Endothelial cell of umbilical vein (primary cell): Measurements from ENCODE around the gene VEGFC. TPM values are rescaled to one million over a fixed set of nuclear protein-coding genes. Genes with fewer than 3 reads are reported as not detected.

Experiments
- BruUV-seq: library from RNA; stranded (reverse); fragments of 400-500 nt; replicated peaks from 2 replicates; lab custom pipeline; 2021; lab: Mats Ljungman, UMichigan
- CTCF ChIA-PET: fragments of 300-600, 350-600 bp; sonication (Branson Sonifier 250); formaldehyde crosslinking; loops from one replicate; lab custom pipeline; 2021; ENCODE audit warnings: antibody characterized with exemption, inconsistent platforms; lab: Charles Lee
- POLR2A ChIA-PET: fragments of 300-600, 350-600 bp; sonication (Branson Sonifier 250); formaldehyde crosslinking; loops from one replicate; lab custom pipeline; 2021; ENCODE audit warnings: antibody characterized with exemption, inconsistent platforms; lab: Charles Lee
- DNase-seq: peaks from one replicate; pipeline ENCODE4 v3.0.0-alpha.2; 2011; ENCODE audit warnings: low read depth, low spot score
- FAIRE-seq: peaks from 2 replicates; lab custom pipeline; 2011; peaks lifted over from hg19 to GRCh38; lab: Jason Lieb, UNC
- H2AFZ ChIP-seq: 2 replicates; pipeline ENCODE4 v1.6.0; 2012; ENCODE audit warnings: low read depth, low read length, control low read depth, inconsistent platforms
- H3K27ac ChIP-seq: 2 replicates; pipeline ENCODE4 v1.5.1; 2011; ENCODE audit warnings: low read depth, mild to moderate bottlenecking, control low read depth, low read length, moderate library complexity; ENCODE audit not compliant: insufficient read depth
- H3K27me3 ChIP-seq, 2 experiments: 2 replicates each; pipeline versions ENCODE4 v1.6.0 to v1.6.1; 2011; ENCODE audit warnings: low read length in 2 of 2, mixed read lengths in 1 of 2; ENCODE audit not compliant: control insufficient read depth in 2 of 2, insufficient read depth in 2 of 2
- H3K36me3 ChIP-seq, 2 experiments: 2 replicates in 1 of 2; 3 replicates in 1 of 2; pipeline ENCODE4 v1.5.1; 2011; ENCODE audit warnings: low read length in 2 of 2, mild to moderate bottlenecking in 1 of 2, moderate library complexity in 1 of 2; ENCODE audit not compliant: control insufficient read depth in 2 of 2, insufficient read depth in 2 of 2; ENCODE audit errors: extremely low read depth in 1 of 2
- H3K4me1 ChIP-seq: 3 replicates; pipeline ENCODE4 v1.5.1; 2011; ENCODE audit warnings: mild to moderate bottlenecking, low read length; ENCODE audit not compliant: control insufficient read depth, insufficient read depth; ENCODE audit errors: extremely low read depth
- H3K4me2 ChIP-seq: 2 replicates; pipeline ENCODE4 v1.6.1; 2011; ENCODE audit warnings: low read length, control low read depth, mixed read lengths; ENCODE audit not compliant: insufficient read depth
- H3K4me3 ChIP-seq, 3 experiments: fragments of 200-600 bp in 1 of 3; sonication (generic), shearing (Covaris generic) in 1 of 3; replicated peaks in 1 of 3; 2 replicates each; pipeline ENCODE4 v1.5.1; 2011 to 2016; ENCODE audit warnings: control low read depth in 3 of 3, low read length in 3 of 3, mild to moderate bottlenecking in 2 of 3, inconsistent platforms in 1 of 3, low read depth in 1 of 3, moderate library complexity in 1 of 3; ENCODE audit not compliant: insufficient read depth in 1 of 3
- H3K79me2 ChIP-seq: 2 replicates; pipeline ENCODE4 v1.6.0; 2012; ENCODE audit warnings: low read length, inconsistent platforms; ENCODE audit not compliant: control insufficient read depth, insufficient read depth
- H3K9ac ChIP-seq: replicated peaks from 2 replicates; pipeline ENCODE3; 2011; ENCODE audit warnings: low read length, control low read depth; ENCODE audit not compliant: insufficient read depth; ENCODE audit errors: extremely low read depth
- H3K9me1 ChIP-seq: replicated peaks from 3 replicates; pipeline ENCODE4 v1.6.0; 2011; ENCODE audit warnings: mild to moderate bottlenecking, low read length; ENCODE audit not compliant: control insufficient read depth, insufficient read depth; ENCODE audit errors: extremely low read depth
- H3K9me3 ChIP-seq: replicated peaks from 2 replicates; pipeline ENCODE4 v1.5.1; 2012; ENCODE audit warnings: low read length, inconsistent platforms; ENCODE audit not compliant: control insufficient read depth, insufficient read depth
- H4K20me1 ChIP-seq: replicated peaks from 2 replicates; pipeline ENCODE3; 2011; ENCODE audit warnings: mild to moderate bottlenecking, low read length; ENCODE audit not compliant: control insufficient read depth, insufficient read depth; ENCODE audit errors: extremely low read depth
- CTCF ChIP-seq, 2 donors: IDR thresholded peaks; 1 replicate in 1 of 2; 2 replicates in 1 of 2; pipeline ENCODE4 v1.5.1; 2011; ENCODE audit warnings: low read length in 2 of 2, mild to moderate bottlenecking in 2 of 2, moderate library complexity in 2 of 2, control low read depth in 1 of 2, inconsistent platforms in 1 of 2, low read depth in 1 of 2; ENCODE audit not compliant: insufficient read depth in 1 of 2; ENCODE audit errors: extremely low read depth in 1 of 2
- FOS ChIP-seq: IDR thresholded peaks from 2 replicates; pipeline ENCODE4 v1.6.1; 2011; ENCODE audit warnings: mild to moderate bottlenecking, low read length, moderate library complexity, borderline replicate concordance; ENCODE audit not compliant: insufficient read depth
- GATA2 ChIP-seq: IDR thresholded peaks from 2 replicates; pipeline ENCODE4 v1.7.0; 2011; ENCODE audit warnings: low read depth, mild to moderate bottlenecking, moderate library complexity, mixed read lengths, low read length; ENCODE audit not compliant: insufficient read length, insufficient read depth
- JUN ChIP-seq: IDR thresholded peaks from 2 replicates; pipeline ENCODE4 v1.6.1; 2011; ENCODE audit warnings: borderline replicate concordance, low read depth; ENCODE audit not compliant: insufficient read length, insufficient read depth
- POLR2A ChIP-seq: IDR thresholded peaks from 2 replicates; pipeline ENCODE4 v1.6.1; 2012; ENCODE audit warnings: low read depth, mild to moderate bottlenecking, control low read depth, low read length
- POLR2AphosphoS5 ChIP-seq: IDR thresholded peaks from 2 replicates; pipeline ENCODE4 v1.6.1; 2012; ENCODE audit warnings: low read depth, mild to moderate bottlenecking, control low read depth, low read length, moderate library complexity; ENCODE audit not compliant: insufficient read depth
- dilution Hi-C: fragments of 300-500 bp; cut with MboI; formaldehyde crosslinking; loops from one replicate; pipeline ENCODE4 v1.15.0; 2019; ENCODE audit warnings: low sequenced_read_pairs; ENCODE audit not compliant: extremely low pct_ligation_motif_present
- intact Hi-C: fragments of 100-400 bp; cut with micrococcal nuclease; formaldehyde crosslinking; loops from one replicate; pipeline ENCODE4 v1.10.0; 2022
- polyA plus RNA-seq, 4 experiments: library from polyadenylated mRNA; depleted of rRNA in 3 of 4; stranded (reverse) in 3 of 4; unstranded in 1 of 4; fragments of >200 nt; gene quantifications; 2 replicates each; pipeline versions ENCODE4 v1.2.1 to v1.2.3, GENCODE V29; 2011 to 2012; ENCODE audit warnings: missing spikeins in 1 of 4
- total RNA-seq: library from RNA; stranded (reverse); gene quantifications from 2 replicates; pipeline ENCODE4 v1.2.3, GENCODE V29; 2021
- TF ChIP-seq, protein P1 (sequence below): IDR thresholded peaks from 2 replicates; pipeline ENCODE4 v1.6.1; 2011; ENCODE audit not compliant: insufficient read depth, insufficient read length

The VEGFC gene
- total and polyA plus RNA-seq, 2 donors (not counting 3 experiments of a cell fraction or from before 2014, with no cell fraction given), result 20.4 to 34.9 TPM

- no peak overlapping the region for H2AFZ ChIP-seq
- H3K9me3 ChIP-seq, result peaks cover 4% of the 10 kb centered on the region
- ChIA-PET CTCF (interaction anchor here (1.4 kb wide), 1 partner anchor 240 kb away, joined by 3 read pairs; no protein-coding TSS in a partner anchor), POLR2A (no interaction called here)
- TF ChIP-seq FOS (no peak), POLR2AphosphoS5 (no peak), CTCF (IDR thresholded peaks at IDR 0.05; ENCODE audit: extremely low read depth in 1 of 2, insufficient read depth in 1 of 2, low read depth in 1 of 2, low read length in 2 of 2) (no peak), GATA2 (no peak), POLR2A (no peak), JUN (no peak)
- TF ChIP-seq, protein P1, sequence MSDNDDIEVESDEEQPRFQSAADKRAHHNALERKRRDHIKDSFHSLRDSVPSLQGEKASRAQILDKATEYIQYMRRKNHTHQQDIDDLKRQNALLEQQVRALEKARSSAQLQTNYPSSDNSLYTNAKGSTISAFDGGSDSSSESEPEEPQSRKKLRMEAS, result no peak
- FAIRE-seq (no peak), DNase-seq (no peak)
- H3K27me3 ChIP-seq, result no peaks in the 10 kb centered on the region
- no peaks in the 10 kb centered on the region for H3K9me1 ChIP-seq
- no peak overlapping the region for H3K4me3 ChIP-seq
- H4K20me1 ChIP-seq, result no peaks in the 10 kb centered on the region
- H3K79me2 ChIP-seq, result no peaks in the 10 kb centered on the region
- no peak overlapping the region for H3K4me2 ChIP-seq
- no peaks in the 10 kb centered on the region for H3K36me3 ChIP-seq
- H3K27ac ChIP-seq, result no peak overlapping the region
- H3K9ac ChIP-seq, result no peak overlapping the region
- dilution Hi-C loops (no loop called here), intact Hi-C loops (no loop called here)
- no TSS peak for BruUV-seq
- peaks cover 21% of the 10 kb centered on the region for H3K4me1 ChIP-seq
Measured at GRCh38 chr4:176806778-176807375, 14.2 kb upstream of the VEGFC start.
